Superior temporal gyrus (tissue), 1 donor: ENCODE results near the gene CPSF4L.

ENCODE experiments used
- DNase-seq: peaks from one replicate; pipeline ENCODE4 v3.0.0-alpha.2; 2016; ENCODE audit errors: extremely low spot score

The CPSF4L gene

DNA sequence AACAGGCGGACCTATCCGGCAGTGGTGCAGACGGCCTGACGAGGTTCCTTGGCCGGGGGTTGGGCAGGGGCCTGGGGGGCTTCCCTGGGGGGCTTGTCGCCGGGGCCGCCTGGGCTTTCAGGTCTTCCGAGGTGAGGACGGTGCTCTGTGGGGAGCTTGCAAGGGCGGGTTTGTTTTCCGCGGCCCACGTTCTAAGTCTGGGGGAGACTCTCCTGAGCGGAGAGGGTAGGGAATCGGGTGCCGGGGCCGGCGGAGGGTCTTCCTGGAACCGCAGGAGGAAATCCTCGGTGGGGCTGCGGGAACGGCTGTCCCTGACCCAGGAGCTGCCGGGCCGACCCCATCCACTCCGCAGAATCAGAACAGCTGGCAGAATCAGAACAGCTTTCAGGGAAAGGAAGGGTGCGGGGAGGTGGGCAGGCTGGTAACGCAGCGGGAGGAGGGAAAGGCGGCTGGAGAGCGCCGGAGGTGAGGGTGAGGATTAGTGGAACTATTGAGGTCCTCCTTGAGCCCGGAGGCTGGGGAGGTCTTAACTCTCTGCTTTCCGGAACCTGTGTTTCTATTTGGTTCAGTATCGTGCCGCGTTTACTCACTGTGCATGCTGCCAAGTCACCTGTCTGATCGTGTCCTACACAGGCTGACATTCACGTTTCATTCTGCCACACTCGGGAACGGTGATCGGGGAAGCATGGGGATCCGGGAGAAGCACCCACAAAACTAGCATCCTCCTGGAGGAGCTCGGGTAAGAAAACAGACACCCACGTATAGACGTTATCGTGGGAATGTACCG is 28.9 kb downstream of the CPSF4L start:
- DNase-seq = no peak

GRCh38 chr17:73231841-73232586 is 29.7 kb downstream of the CPSF4L start:
- peak; percentile 98 for DNase-seq

DNA sequence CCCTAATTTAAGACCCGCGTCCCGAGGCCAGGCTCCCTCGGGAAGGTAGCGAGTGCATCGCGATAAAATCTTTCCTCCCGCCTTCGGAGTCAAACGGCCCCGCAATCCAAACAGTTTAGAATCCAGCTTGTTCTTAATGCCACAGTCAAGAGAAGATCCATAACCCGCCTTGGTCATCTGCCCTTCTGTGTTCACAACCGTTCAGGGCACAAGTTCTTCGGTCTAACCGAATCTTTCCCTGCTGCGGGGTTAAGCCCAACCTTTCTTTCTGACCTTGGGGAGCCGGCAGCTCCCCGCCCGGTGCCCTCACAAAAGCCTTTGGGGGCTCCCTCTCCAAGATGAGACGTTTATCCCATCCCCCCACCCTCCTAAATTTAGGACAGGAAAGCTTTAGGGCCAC is 30.3 kb downstream of the CPSF4L start:
- DNase-seq = no peak

GRCh38 chr17:73230088-73230487 is 31.6 kb downstream of the CPSF4L start:
- no peak for DNase-seq

DNA sequence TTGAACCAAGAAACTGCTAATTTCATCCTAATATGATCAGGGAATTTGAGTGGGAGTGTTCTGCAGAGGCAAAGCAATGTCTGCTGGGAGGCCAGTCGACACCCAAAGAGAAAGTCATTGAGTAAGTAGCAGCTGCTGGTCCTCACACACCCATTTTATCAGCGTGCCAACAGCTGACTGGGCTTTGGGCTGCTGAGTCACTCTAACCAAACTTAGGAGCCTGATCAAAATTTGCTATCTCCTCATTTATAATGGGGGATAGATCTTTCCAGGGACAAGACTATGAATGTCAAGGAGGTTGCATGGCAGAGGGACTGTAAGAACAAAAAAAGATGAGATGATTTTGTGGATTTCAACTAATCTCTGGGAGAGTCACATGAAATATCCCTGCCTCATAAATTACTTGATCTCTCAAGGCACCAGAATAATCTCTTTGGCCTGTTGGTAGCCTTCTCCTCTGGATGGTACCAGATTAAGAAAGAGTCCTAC is 32.9 kb downstream of the CPSF4L start:
- DNase-seq = peak; percentile 56

- DNase-seq = no peak
Measured at GRCh38 chr17:73227944-73228343, 33.7 kb downstream of the CPSF4L start.

DNA sequence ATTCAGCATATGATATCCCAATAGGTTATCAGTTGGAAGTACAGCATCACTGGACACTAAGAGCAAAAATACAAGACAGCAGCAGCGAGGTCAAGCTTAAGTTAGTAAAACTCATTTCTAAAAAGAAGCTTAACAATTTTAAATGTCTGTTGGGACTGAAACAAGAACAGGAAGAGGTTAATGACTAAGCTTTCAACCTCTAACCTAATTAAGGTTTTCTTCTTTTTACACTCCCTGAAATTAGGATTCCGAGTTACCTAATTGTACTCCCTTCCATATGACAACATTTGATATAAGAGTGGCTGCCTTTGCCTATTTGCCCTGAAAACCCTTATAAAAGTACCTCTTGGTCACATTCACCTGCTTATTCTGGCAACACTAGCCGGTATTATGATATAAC is 34.3 kb downstream of the CPSF4L start:
- DNase-seq = no peak

DNA sequence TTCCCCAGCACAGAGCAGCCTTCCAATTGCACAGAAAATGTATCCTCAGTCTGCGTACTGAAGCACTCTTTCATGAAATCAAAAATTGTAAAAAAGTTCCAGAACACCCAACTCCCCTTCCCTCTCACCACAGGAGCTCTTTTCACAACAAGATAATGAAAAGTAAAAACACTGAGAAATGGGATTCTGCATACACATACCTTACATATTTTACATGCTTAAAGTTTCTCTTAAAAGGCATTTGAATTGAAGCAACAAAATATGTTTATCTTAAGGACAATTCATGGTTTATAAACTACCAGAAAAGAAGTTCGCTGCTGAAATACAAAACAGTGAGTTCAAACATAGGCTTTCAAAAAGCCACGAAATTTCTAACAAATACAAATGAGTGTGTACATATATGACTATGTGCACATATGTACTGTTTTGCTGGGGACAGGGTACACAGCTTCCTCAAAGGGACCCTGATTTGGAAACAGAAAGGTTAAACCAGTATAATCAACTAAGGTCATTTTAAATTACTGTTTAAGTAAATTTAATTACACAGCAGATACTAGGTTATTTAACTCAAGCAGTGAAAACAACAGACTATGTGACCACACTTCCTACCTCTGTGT is 35.0 kb downstream of the CPSF4L start:
- no peak for DNase-seq

- no peak for DNase-seq
Measured at GRCh38 chr17:73224663-73225305, 36.9 kb downstream of the CPSF4L start.

GRCh38 chr17:73224237-73224636 is 37.4 kb downstream of the CPSF4L start:
- DNase-seq = no peak

GRCh38 chr17:73223626-73224230 is 38.0 kb downstream of the CPSF4L start:
- DNase-seq = no peak

- DNase-seq = no peak
Measured at GRCh38 chr17:73215447-73215846, 46.2 kb downstream of the CPSF4L start.

DNA sequence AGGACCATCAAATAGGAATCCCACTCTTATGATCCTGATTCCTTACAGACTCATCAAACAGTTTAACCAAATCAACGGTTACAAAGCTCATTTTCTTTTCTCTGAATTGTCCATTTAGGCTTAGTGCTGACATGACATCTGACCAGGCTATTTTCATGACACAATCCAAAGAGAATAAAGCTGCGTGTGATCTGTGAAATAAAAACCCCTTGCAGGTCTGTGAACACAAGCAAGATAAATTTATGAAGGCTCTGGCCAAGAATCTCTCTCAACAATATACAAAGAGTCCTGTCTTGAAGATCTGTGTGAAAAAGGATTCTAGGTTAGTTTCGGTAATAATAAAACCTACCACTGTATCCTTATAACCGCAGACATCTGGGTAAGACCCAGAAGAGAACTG is 46.8 kb downstream of the CPSF4L start:
- DNase-seq = peak; percentile 39

GRCh38 chr17:73214008-73214407 is 47.7 kb downstream of the CPSF4L start:
- DNase-seq = no peak

GRCh38 chr17:73211745-73212144 is 49.9 kb downstream of the CPSF4L start:
- DNase-seq = no peak

DNA sequence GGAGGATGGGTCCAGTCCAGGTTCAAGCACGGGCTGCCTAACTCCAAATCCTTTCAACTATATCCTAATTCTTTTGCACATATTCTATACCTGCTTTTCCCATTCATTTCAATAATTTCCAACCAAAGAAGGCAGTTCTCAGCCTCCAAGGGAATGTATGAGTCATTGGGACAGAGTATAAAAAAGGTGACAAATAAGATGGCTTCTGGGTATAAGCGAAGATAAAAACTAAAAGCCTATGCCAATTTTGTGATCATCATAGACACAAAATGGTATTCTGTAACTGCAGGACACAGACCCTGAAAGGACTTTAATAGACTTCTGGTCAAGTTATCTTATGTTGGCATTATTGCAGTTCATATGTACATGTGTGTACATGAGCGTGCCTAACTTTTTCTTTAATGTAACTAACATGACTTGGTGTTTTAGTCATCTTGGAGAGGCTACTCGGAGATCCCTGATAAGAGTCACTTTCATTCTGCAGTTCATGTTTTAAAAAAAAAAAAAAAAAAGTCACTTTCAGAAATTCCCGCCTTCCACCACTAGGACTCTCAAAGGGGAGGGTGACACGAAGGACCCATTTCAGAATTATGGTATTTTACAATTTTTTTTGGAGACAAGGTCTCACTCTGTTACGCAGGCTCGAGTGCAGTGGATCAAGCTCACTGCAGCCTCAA is 51.5 kb downstream of the CPSF4L start:
- DNase-seq = no peak

DNA sequence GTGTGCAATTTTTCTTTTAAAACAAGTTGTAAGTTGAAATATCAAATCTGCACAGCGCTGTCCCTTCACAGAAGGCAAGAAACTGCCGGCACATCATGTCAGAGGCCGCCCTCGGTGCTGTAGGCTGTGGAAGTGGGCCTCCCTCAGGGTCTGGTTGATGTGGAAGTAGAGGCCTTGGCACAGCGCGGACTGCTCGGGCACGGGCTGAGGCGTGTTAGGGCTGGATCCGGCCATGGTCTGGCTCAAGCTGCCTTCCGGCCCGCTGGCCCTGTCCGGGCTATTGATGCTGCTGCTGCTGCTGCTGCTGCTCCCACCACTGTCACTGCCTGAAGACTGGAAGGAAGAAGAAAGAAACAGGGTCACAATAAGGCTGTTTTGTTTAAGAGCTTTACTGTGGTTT is 52.2 kb downstream of the CPSF4L start:
- DNase-seq = no peak

- no peak for DNase-seq
Measured at GRCh38 chr17:73208139-73208827, 53.4 kb downstream of the CPSF4L start.

DNA sequence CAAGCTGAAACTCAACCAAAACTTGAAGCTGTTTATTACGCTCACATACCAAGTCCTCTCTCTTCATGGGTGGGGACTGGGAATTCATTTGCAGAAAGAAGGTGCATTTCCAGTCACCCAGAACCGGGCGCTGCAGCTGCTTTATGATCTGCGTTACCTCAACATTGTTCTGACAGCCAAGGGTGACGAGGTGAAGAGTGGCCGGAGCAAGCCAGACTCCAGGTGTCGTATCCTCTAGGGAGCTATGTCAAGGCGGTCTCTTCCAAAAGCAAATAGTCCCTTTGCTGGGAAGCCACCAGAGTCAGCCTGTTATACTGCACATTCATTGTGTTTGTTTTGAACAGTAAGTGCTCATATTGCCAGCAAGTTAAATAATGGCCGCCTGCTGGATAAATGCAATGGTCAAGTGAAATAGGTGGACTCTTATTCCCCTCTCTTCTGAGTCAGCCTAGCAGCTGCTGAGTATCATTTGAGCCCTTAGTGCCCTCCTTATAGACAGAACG is 56.2 kb downstream of the CPSF4L start:
- DNase-seq = no peak

DNA sequence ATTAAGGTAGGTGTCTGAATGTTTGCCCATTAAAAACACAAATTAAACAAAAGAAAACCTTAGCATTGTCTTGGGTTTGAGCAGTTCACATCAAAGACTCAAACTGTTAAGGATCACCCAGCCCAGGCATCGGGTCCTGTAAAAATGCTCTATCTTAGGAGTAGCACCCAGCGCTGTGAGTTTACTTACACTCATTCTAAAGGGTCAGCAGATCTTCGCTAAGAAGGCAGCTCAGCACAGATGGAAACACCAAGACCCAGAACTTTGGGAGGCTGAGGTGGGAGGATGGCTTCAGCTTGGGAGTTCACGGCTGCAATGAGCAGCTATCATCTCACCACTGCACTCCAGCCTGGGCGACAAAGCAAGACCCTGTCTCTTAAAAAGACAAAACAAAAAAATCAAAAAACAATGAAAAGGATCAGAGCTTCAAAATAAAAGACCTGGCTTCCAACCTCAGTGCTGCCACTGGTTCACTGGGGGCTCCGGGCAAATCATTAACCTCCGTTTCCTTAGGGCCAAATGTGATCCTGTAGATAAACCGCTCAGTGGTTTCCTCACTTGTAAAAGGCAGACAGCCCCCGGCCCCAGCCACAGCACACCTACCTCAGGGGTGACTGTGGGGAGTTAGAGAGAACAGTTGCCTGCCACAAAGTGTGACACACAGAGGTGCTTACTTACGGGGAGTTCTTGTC is 57.7 kb downstream of the CPSF4L start:
- no peak for DNase-seq
